ENCODE measurements around the gene PYGB. TPM values are rescaled to one million over a fixed set of nuclear protein-coding genes. Genes with fewer than 3 reads are reported as not detected.
"Not testable (repeated sequence)": the region's sequence is repeated elsewhere in the genome, so short reads cannot be mapped to it uniquely, and the experiment has no call there.

PYGB gene
- total RNA-seq, 1 donor from 2014 or later, result 117 TPM

GRCh38 chr20:25325997-25326396 is 78.1 kb downstream of the PYGB start:
- intact Hi-C loops (cut with DNase I), result no loop called here
- TF ChIP-seq POLR2A (IDR thresholded peaks at IDR 0.05) (no peak), POLR2AphosphoS5 (IDR thresholded peaks at IDR 0.05; ENCODE audit: insufficient read depth in 1 of 2, low read depth in 1 of 2) (no peak), CTCF (IDR thresholded peaks at IDR 0.05) (no peak)
- Histone ChIP-seq H3K27ac (no peak overlapping the region), H3K27me3 (no peaks in the 10 kb centered on the region), H3K4me3 (no peak overlapping the region), H3K4me1 (peaks cover 20% of the 10 kb centered on the region), H3K36me3 (peaks cover 0 to 10% of the 10 kb centered on the region in 2 donors), H3K9me3 (no peaks in the 10 kb centered on the region)
- no peak for DNase-seq (ENCODE audit: extremely low spot score in 2 of 2)

GRCh38 chr20:25327521-25328235 is 79.8 kb downstream of the PYGB start:
- TF ChIP-seq CTCF (IDR thresholded peaks at IDR 0.05) (no peak), POLR2AphosphoS5 (IDR thresholded peaks at IDR 0.05; ENCODE audit: insufficient read depth in 1 of 2, low read depth in 1 of 2) (no peak), POLR2A (IDR thresholded peaks at IDR 0.05) (no peak)
- H3K27ac ChIP-seq, result no peak overlapping the region
- peaks cover 0 to 6% of the 10 kb centered on the region in 2 donors for H3K36me3 ChIP-seq
- peaks cover 20% of the 10 kb centered on the region for H3K4me1 ChIP-seq
- intact Hi-C loops (cut with DNase I), result no loop called here
- no peaks in the 10 kb centered on the region for H3K27me3 ChIP-seq
- H3K9me3 ChIP-seq, result no peaks in the 10 kb centered on the region
- no peak for DNase-seq (ENCODE audit: extremely low spot score in 2 of 2)
- no peak overlapping the region for H3K4me3 ChIP-seq

- Histone ChIP-seq H3K27ac (no peak overlapping the region), H3K27me3 (no peaks in the 10 kb centered on the region), H3K36me3 (no peaks in the 10 kb centered on the region), H3K4me1 (peaks cover 20% of the 10 kb centered on the region), H3K9me3 (no peaks in the 10 kb centered on the region), H3K4me3 (no peak overlapping the region)
- intact Hi-C loops (cut with DNase I), result no loop called here
- DNase-seq (ENCODE audit: extremely low spot score in 2 of 2), result no peak
- TF ChIP-seq CTCF (IDR thresholded peaks at IDR 0.05) (no peak), POLR2A (IDR thresholded peaks at IDR 0.05) (no peak), POLR2AphosphoS5 (IDR thresholded peaks at IDR 0.05; ENCODE audit: insufficient read depth in 1 of 2, low read depth in 1 of 2) (no peak)
Observed at GRCh38 chr20:25328954-25329498, 81.1 kb downstream of the PYGB start.

GRCh38 chr20:25334972-25335371 is 87.1 kb downstream of the PYGB start:
- H3K4me1 ChIP-seq; H3K27ac ChIP-seq; DNase-seq (ENCODE audit: extremely low spot score in 2 of 2); H3K27me3 ChIP-seq; intact Hi-C loops (cut with DNase I); H3K36me3 ChIP-seq; H3K4me3 ChIP-seq; H3K9me3 ChIP-seq: not testable (repeated sequence)

- no peak for TF ChIP-seq POLR2A (IDR thresholded peaks at IDR 0.05)
- TF ChIP-seq POLR2AphosphoS5 (IDR thresholded peaks at IDR 0.05; ENCODE audit: insufficient read depth in 1 of 2, low read depth in 1 of 2), result no peak
- no peak for TF ChIP-seq CTCF (IDR thresholded peaks at IDR 0.05)
- Histone ChIP-seq H3K4me1 (peaks cover 23% of the 10 kb centered on the region), H3K27ac (no peak overlapping the region), H3K36me3 (no peaks in the 10 kb centered on the region), H3K4me3 (no peak overlapping the region), H3K9me3 (no peaks in the 10 kb centered on the region), H3K27me3 (no peaks in the 10 kb centered on the region)
- intact Hi-C loops (cut with DNase I), result no loop called here
- DNase-seq (ENCODE audit: extremely low spot score in 2 of 2), result no peak
Observed at GRCh38 chr20:25336561-25337422, 88.9 kb downstream of the PYGB start.
